Measurements from ENCODE around the gene LAMC2.
"Not testable (repeated sequence)": the region's sequence is repeated elsewhere in the genome, so short reads cannot be mapped to it uniquely, and the experiment has no call there.

The LAMC2 gene

GRCh38 chr1:183270541-183271141, 84.6 kb downstream of the LAMC2 start:
- no peak for DNase-seq

GRCh38 chr1:183272390-183272848, 86.4 kb downstream of the LAMC2 start:
- no peak for DNase-seq

GRCh38 chr1:183273300-183273699, 87.2 kb downstream of the LAMC2 start:
- DNase-seq, result no peak

- not testable (repeated sequence) for DNase-seq
These were observed 87.9 kb downstream of the LAMC2 start for GRCh38 chr1:183273984-183274383.

- DNase-seq, result no peak
These were observed 88.8 kb downstream of the LAMC2 start for GRCh38 chr1:183274836-183275235.

GRCh38 chr1:183275322-183275721, 89.3 kb downstream of the LAMC2 start:
- DNase-seq, result no peak

- DNase-seq, result no peak
These were observed 90.5 kb downstream of the LAMC2 start for GRCh38 chr1:183276386-183277080.

- no peak for DNase-seq
These were observed 92.0 kb downstream of the LAMC2 start for GRCh38 chr1:183277821-183278738.

- DNase-seq, result no peak
These were observed 92.9 kb downstream of the LAMC2 start for GRCh38 chr1:183278739-183279591.

- no peak for DNase-seq
These were observed 93.8 kb downstream of the LAMC2 start for GRCh38 chr1:183279835-183280234.

GRCh38 chr1:183281039-183281438, 95.0 kb downstream of the LAMC2 start:
- no peak for DNase-seq

- DNase-seq, result peak; percentile 87
These were observed 95.6 kb downstream of the LAMC2 start for GRCh38 chr1:183281553-183282091.

GRCh38 chr1:183282101-183282855, 96.2 kb downstream of the LAMC2 start:
- DNase-seq, result no peak

- no peak for DNase-seq
These were observed 97.2 kb downstream of the LAMC2 start for GRCh38 chr1:183283286-183283685.

- no peak for DNase-seq
These were observed 98.0 kb downstream of the LAMC2 start for GRCh38 chr1:183284086-183284485.

- DNase-seq, result no peak
These were observed 99.2 kb downstream of the LAMC2 start for GRCh38 chr1:183285256-183285655.

- no peak for DNase-seq
These were observed 99.7 kb downstream of the LAMC2 start for GRCh38 chr1:183285746-183286145.

GRCh38 chr1:183287191-183287675, 101.2 kb downstream of the LAMC2 start:
- DNase-seq, result no peak

GRCh38 chr1:183288583-183288982, 102.5 kb downstream of the LAMC2 start:
- DNase-seq, result no peak

- no peak for DNase-seq
These were observed 103.0 kb downstream of the LAMC2 start for GRCh38 chr1:183289051-183289496.

GRCh38 chr1:183290628-183291027, 104.6 kb downstream of the LAMC2 start:
- DNase-seq, result no peak

All from activated effector memory CD4-positive, alpha-beta T cell treated with anti-CD3 and anti-CD28 coated beads, Interleukin-2, amount 50 U/mL, for 16 hours (primary cell).